HG03575 (cell line): Measurements from ENCODE around the gene UGT8.

ENCODE experiments used
- ATAC-seq: cut with Tn5 transposase; IDR thresholded peaks from one replicate; pipeline ENCODE4 v1.9.1; 2021; ENCODE audit not compliant: unreplicated experiment, insufficient number of reproducible peaks, low FRiP score; ENCODE audit errors: extremely low read depth

The UGT8 gene

GRCh38 chr4:114674080-114674479, 75.5 kb downstream of the UGT8 start:
- no peak for ATAC-seq

DNA sequence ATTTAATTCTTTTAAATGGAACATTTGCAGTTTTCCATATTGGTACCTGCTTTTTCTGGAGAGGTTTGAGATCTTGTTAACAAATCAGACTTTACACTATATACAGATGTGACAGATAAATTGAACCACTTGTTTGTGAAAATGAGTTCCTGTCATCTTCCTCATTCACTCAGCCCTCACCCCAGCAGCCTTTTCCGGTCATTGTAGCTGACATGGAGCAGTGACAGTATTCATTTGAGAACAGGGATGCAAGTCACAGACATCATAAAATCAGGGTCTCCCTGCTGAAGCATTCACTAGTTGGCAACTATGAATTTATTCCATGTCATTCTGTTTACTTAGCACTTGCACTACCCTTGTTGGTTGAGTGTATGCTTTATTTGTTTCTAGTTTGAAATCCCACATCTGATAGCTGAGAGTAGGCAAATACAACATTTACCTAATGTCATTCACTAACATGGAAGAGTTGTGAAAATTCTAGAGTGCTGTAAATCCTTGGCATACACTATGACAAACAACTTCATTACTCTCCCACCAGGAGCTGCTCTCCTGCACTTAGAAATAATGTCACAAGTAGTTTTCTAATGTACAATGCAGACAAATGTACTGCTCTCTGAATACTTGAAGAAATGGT, 78.9 kb downstream of the UGT8 start:
- ATAC-seq: no peak

DNA sequence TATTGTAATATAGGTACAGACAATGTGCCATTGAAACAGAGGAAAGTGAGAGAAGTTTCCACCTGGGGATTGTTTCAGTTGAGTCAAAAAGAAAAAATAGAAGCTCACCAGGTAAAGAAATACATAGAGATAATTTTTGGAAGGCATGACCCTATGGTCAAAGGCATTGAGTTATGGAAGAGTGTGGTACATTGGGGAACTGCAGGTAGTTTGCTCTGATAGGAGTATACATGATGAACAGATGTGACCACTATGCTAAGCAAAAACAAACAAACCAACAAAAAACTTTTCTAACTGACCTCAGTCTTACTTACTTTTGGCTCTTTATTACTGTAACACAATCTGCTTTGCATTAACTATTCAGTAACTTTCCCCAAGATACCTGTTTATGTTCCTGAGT, 85.9 kb downstream of the UGT8 start:
- no peak for ATAC-seq

DNA sequence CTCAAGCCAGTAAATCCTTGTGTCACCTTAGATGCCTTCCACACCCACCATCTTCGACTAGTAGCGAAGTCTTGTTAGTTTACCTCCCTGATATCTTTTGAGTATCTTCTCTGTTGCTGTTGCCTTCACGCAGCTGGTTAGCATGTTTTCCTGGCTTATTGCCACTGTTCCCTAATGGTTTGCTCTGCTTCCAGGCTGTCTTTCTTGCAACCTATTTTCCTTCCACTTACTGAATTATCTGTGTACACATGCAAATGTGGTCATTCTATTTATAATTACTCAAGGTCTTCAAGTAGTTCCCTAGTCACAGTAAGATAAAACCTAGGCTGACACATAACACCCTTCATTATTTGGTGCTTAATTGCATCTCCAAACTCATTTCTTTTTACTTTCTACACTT, 89.5 kb downstream of the UGT8 start:
- no peak for ATAC-seq

DNA sequence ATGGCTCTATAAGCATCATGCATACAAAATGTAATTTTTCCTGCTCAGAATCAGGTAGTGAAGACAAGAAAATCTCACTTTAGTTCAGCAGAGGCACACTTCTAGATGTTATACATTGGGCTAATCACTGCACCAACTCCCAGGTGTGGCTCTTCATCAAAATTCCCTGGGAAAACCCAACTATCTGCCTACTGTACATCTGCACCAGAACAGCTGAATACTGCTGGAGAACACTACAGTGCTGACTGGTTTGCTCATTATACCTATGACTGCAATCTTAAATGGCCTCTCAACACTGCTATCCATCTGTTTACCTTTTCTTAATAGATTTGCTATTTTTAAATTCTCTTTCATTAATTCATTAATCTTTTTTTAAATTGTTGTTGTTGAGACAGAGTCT, 92.0 kb downstream of the UGT8 start:
- no peak for ATAC-seq

- peak; percentile 89 for ATAC-seq
Observed at GRCh38 chr4:114691865-114692264, 93.3 kb downstream of the UGT8 start.

GRCh38 chr4:114692958-114693357, 94.4 kb downstream of the UGT8 start:
- no peak for ATAC-seq

GRCh38 chr4:114694770-114695169, 96.2 kb downstream of the UGT8 start:
- ATAC-seq: no peak

DNA sequence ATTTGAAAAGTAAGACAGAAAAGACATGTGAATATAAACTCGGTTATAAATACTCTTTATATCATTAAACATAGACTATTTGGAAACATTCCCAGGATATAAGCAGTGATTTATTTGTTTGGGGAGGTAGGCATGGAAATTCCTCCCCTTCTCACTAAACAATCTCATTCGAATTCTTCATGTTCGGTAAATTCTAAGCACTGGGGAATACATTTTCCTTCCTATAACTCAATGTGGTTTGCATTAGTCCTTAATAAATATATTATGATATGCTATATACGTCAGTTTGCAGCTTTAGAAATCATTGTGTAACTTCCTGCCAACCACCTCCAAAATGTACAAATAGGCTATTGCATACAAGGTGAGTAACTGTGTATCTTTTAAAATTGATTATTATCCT, 99.6 kb downstream of the UGT8 start:
- no peak for ATAC-seq

DNA sequence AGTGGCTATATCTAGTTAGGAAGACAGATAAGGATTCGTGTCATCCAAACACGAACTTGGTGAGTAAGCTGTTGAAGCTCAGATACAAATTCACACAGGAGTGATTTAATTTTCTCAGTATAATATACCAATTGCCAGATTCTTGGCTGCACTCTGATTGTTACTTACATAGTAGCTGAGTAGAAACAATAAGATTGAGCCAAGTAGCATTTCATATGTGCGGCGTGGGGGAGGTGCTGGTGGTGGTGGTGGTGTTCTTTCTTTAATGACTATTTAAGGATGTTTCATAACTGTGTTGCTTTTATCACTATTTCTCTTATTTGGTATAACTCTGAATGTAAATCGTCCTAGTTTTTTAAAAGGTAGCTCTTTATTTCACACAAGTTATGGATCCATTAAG, 102.9 kb downstream of the UGT8 start:
- ATAC-seq: no peak

GRCh38 chr4:114717432-114717831, 118.8 kb downstream of the UGT8 start:
- ATAC-seq: no peak

- ATAC-seq: no peak
Observed at GRCh38 chr4:114725066-114725465, 126.5 kb downstream of the UGT8 start.

DNA sequence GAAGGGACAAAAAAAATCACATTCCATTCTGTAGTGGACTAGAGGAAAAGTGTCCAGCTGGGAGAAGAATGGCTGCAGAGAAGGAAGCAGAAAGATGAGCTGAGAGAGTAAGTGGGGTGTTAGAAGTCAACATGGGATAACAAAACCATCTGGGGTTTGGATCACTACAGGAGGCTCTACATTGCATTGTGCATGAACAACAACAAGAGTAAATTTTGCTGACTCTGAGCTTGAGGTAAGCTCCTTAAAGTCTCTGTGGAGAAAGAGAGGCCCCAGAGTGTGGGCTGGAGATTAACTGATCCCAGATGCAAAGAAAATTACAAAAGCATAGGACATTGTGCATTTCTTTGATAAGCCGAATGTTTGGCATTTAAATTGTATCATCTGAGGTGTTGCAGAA, 128.9 kb downstream of the UGT8 start:
- ATAC-seq: no peak
